ENCODE data around the gene TOMT.

- TF ChIP-seq, protein P1, sequence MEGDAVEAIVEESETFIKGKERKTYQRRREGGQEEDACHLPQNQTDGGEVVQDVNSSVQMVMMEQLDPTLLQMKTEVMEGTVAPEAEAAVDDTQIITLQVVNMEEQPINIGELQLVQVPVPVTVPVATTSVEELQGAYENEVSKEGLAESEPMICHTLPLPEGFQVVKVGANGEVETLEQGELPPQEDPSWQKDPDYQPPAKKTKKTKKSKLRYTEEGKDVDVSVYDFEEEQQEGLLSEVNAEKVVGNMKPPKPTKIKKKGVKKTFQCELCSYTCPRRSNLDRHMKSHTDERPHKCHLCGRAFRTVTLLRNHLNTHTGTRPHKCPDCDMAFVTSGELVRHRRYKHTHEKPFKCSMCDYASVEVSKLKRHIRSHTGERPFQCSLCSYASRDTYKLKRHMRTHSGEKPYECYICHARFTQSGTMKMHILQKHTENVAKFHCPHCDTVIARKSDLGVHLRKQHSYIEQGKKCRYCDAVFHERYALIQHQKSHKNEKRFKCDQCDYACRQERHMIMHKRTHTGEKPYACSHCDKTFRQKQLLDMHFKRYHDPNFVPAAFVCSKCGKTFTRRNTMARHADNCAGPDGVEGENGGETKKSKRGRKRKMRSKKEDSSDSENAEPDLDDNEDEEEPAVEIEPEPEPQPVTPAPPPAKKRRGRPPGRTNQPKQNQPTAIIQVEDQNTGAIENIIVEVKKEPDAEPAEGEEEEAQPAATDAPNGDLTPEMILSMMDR (IDR thresholded peaks at IDR 0.05; ENCODE audit: poor library complexity): no peak
- TF ChIP-seq EZH2phosphoT487 (IDR thresholded peaks at IDR 0.05; ENCODE audit: low read depth, severe bottlenecking, unreplicated experiment): no peak
Measured at GRCh38 chr11:72124046-72124445, 18.3 kb downstream of the TOMT start.

Data from hepatocyte (in vitro differentiated cells).